Muscle layer of colon (tissue), 2 donors: ENCODE measurements around the gene CLEC7A.
A peak's percentile ranks its signal among the peaks of the same experiment; 100 is the strongest.

ENCODE experiments used
- H3K27ac ChIP-seq: one replicate; pipeline ENCODE4 v1.7.0; 2013; ENCODE audit warnings: low read depth, mild to moderate bottlenecking, low read length, moderate library complexity
- H3K27me3 ChIP-seq, 2 donors: one replicate each; pipeline ENCODE4 v1.7.0; 2013; ENCODE audit warnings: low read length in 2 of 2, mild to moderate bottlenecking in 2 of 2; ENCODE audit not compliant: insufficient read depth in 2 of 2, control insufficient read depth in 1 of 2
- H3K36me3 ChIP-seq: one replicate; pipeline ENCODE4 v1.7.0; 2013; ENCODE audit warnings: mild to moderate bottlenecking, low read length; ENCODE audit not compliant: insufficient read depth
- H3K4me1 ChIP-seq: one replicate; pipeline ENCODE4 v1.7.0; 2013; ENCODE audit warnings: mild to moderate bottlenecking, low read length; ENCODE audit not compliant: insufficient read depth
- H3K4me3 ChIP-seq, 2 donors: one replicate each; pipeline ENCODE4 v1.7.0; 2013; ENCODE audit warnings: low read length in 2 of 2, low read depth in 1 of 2, mild to moderate bottlenecking in 1 of 2, moderate library complexity in 1 of 2
- H3K9ac ChIP-seq: one replicate; pipeline ENCODE4 v1.7.0; 2013; ENCODE audit warnings: low read length
- H3K9me3 ChIP-seq: one replicate; pipeline ENCODE4 v1.7.0; 2013; ENCODE audit warnings: mild to moderate bottlenecking, low read length
- donor health status: abdominal sarcoma.
- donor health status: Adenocarcinoma of cecum.

CLEC7A gene

DNA sequence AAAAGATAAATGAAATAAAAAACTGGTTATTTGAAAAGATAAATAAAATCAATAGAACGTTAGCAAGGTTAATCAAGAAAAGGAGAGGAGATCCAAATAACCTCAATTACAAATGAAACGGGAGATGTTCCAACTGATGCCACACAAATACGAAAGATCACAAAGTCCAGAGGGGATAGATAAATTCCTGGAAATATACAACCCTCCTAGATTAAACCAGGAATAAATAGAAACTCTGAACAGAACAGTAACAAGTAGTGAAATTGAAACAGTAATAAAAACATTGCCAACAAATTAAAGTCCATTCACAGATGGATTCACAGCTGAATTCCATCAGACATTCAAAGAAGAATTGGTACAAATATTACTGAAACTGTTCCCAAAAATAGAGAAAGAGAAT is 43.6 kb downstream of the CLEC7A start:
- Histone ChIP-seq H3K9ac (no peak overlapping the region), H3K27ac (no peak overlapping the region), H3K36me3 (no peaks in the 10 kb centered on the region), H3K9me3 (no peaks in the 10 kb centered on the region), H3K4me1 (no peaks in the 10 kb centered on the region), H3K27me3 (no peaks in the 10 kb centered on the region), H3K4me3 (no peak overlapping the region)

DNA sequence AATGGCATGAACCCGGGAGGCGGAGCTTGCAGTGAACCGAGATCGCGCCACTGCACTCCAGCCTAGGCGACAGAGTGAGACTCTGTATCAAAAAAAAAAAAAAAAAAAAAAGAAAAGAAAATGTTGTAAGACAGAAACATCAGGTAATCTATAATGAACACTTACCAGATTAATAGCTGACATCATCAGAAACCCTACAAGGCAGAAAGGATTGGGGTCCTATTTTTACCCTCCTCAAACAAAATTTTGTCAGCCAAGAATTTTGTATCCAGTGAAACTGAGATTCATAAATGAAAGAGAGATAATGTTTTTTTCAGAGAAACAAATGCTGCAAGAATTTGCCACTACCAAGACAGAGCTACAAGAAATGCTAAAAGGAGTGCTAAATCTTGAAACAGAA is 45.3 kb downstream of the CLEC7A start:
- no peaks in the 10 kb centered on the region for H3K4me1 ChIP-seq
- no peak overlapping the region for H3K27ac ChIP-seq
- no peaks in the 10 kb centered on the region for H3K27me3 ChIP-seq
- no peak overlapping the region for H3K9ac ChIP-seq
- no peaks in the 10 kb centered on the region for H3K9me3 ChIP-seq
- H3K36me3 ChIP-seq: no peaks in the 10 kb centered on the region
- H3K4me3 ChIP-seq: no peak overlapping the region

DNA sequence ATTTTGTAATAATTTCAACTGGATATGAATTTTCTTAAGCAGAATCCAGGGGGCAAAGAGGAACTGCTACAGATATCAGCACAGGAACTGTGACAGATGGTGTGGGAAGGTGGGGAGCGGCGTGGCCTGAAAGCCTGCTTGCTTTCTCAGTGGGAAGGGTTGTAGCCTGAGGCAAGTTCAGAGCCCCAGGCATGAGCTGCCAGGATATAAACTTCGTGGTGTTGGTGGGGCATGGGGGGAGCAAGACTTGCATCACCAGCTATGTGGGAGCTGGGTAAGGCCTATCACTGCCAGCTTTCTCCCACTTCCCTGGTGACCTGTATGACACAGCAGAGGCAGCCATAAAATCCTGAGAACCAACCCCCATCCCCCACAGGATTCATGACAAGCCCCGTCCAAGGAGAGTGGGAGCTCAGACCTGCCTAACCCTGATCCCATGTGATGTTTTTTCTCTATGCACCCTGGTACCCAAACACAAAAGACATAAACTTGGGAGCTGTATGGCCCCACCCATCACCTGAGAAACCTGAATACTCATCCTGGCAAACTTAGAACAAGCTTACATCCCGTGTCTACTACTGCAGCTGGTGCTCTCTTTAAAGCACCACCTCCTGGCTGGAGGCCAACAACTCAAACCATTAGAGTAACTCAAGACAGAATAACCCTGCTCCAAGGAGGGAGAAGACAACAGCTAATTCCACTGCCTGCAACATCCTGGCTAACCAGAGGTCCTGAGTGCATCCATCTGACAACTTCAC is 47.7 kb downstream of the CLEC7A start:
- Histone ChIP-seq H3K9me3 (no peaks in the 10 kb centered on the region), H3K4me1 (no peaks in the 10 kb centered on the region), H3K36me3 (no peaks in the 10 kb centered on the region), H3K4me3 (no peak overlapping the region), H3K27ac (no peak overlapping the region), H3K27me3 (no peaks in the 10 kb centered on the region), H3K9ac (no peak overlapping the region)

DNA sequence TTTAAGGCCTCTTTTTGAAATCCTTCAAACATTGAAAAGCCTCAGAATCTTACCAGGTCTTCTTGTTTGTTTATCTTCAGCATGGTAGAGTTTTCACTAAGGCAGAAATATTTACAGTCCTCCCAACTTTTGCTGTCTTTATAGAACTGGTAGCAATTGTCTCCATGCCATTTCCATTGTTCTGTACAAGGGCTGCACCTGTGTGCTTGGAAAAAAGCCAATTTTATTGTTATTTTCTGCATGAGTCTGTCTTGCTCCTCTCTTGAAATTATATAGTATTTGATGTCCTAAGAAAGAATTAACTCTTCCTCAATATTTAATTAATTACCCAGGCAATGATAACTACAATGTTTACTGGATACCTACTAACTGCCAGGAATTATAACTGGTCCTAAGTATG is 54.5 kb downstream of the CLEC7A start:
- Histone ChIP-seq H3K9ac (no peak overlapping the region), H3K4me1 (no peaks in the 10 kb centered on the region), H3K27me3 (no peaks in the 10 kb centered on the region), H3K27ac (no peak overlapping the region), H3K4me3 (no peak overlapping the region), H3K36me3 (no peaks in the 10 kb centered on the region), H3K9me3 (no peaks in the 10 kb centered on the region)

DNA sequence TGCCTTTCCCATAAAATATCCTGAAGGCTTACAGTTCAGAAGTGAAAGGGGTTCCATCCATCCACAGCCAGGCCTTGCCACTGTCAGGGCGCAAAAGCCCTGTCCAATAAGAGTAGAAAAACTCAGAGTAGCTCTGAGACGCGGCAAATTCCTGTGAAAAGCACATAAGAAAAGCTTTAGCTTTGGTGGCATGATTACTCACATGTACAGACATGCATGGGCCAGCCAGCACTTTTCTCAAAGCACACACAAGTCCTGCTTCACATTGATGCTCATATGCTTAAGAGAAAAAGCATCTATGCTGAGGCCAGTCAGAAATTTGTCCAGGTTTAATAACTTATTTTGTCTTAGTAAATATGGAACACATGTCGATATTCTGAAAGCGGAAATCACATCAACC is 56.7 kb downstream of the CLEC7A start:
- Histone ChIP-seq H3K36me3 (no peaks in the 10 kb centered on the region), H3K27me3 (no peaks in the 10 kb centered on the region), H3K4me1 (peaks cover 5% of the 10 kb centered on the region), H3K27ac (no peak overlapping the region), H3K4me3 (no peak overlapping the region), H3K9me3 (no peaks in the 10 kb centered on the region), H3K9ac (no peak overlapping the region)

DNA sequence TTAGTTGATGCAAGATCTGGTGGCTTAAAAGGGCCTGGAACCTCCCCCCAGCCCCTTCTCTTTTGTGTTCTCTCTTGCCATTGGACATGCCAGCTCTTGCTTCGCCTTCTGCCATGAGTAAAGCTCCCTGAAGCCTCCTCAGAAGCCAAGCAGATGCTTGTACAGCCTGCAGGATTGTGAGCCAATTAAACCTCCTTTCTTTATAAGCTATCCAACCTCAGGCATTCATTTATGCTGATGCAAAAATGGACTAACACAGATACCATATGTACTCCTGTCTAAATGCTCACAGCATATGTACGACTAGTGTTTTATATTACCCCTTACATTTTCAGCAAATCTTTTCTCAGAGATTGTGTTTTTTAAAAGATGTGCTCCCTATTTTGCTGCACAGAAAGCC is 57.9 kb downstream of the CLEC7A start:
- Histone ChIP-seq H3K27me3 (no peaks in the 10 kb centered on the region), H3K9ac (no peak overlapping the region), H3K27ac (no peak overlapping the region), H3K36me3 (no peaks in the 10 kb centered on the region), H3K9me3 (no peaks in the 10 kb centered on the region), H3K4me1 (peaks cover 5% of the 10 kb centered on the region), H3K4me3 (no peak overlapping the region)

DNA sequence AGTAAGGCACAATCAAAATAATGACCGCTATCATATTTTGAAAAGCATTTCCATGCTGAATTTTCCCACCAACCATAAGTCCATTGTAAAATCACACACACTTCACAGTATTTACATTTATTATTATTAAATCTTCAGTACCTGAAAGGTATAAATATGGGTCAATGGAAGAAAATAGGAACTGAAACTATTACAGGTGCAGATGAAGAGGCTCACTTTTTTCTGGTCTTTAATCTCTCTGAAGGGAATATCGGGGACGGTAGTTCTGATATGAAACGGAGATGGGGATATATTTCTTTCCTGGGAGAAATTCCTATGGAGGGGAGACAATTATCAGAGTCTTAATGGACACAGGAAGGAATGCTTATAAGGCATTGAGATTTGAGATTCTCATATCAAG is 59.6 kb downstream of the CLEC7A start:
- Histone ChIP-seq H3K9me3 (no peaks in the 10 kb centered on the region), H3K4me3 (no peak overlapping the region), H3K9ac (no peak overlapping the region), H3K4me1 (peaks cover 5% of the 10 kb centered on the region), H3K27ac (no peak overlapping the region), H3K36me3 (no peaks in the 10 kb centered on the region), H3K27me3 (no peaks in the 10 kb centered on the region)

DNA sequence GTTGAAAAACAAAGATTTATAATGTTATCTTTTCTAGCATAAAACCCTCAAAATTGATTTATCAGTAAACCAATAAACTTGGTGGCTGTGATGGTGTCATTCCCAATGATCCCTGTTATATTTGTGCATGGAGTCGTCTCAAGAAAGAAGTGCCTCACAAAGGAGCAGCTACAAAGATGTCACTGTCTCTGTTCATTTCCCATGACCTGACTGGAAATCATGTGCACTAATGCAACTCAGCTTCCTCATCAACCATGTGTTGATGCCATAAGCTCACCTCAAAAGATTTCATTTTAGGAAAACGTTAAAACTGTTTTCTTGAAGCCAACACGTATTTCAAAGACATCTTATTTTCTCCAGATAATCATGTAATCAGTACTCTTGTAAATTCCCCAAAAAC is 60.0 kb downstream of the CLEC7A start:
- no peak overlapping the region for H3K9ac ChIP-seq
- H3K27me3 ChIP-seq: no peaks in the 10 kb centered on the region
- no peaks in the 10 kb centered on the region for H3K36me3 ChIP-seq
- no peak overlapping the region for H3K27ac ChIP-seq
- H3K4me1 ChIP-seq: peaks cover 5% of the 10 kb centered on the region
- no peaks in the 10 kb centered on the region for H3K9me3 ChIP-seq
- H3K4me3 ChIP-seq: no peak overlapping the region

DNA sequence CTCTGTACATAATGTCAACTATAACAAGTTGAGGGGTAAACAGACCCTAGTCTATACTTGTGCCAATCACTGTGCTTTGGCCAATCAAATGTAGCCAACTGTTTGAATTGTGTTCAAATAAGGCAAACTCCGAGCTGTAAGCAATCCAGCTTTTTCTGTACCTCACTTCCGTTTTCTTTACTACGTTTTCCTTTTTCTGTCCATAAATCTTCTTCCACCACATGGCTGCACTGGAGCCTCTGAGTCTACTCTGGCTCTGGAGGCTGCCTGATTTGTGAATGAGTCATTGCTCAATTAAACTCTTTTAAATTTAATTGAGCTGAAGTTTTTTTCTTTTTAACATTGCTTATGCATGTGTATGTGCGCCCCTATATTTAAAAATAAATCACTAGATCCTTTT is 60.9 kb downstream of the CLEC7A start:
- no peak overlapping the region for H3K9ac ChIP-seq
- no peaks in the 10 kb centered on the region for H3K9me3 ChIP-seq
- H3K36me3 ChIP-seq: no peaks in the 10 kb centered on the region
- H3K4me1 ChIP-seq: peaks cover 5% of the 10 kb centered on the region
- no peaks in the 10 kb centered on the region for H3K27me3 ChIP-seq
- no peak overlapping the region for H3K27ac ChIP-seq
- H3K4me3 ChIP-seq: no peak overlapping the region

DNA sequence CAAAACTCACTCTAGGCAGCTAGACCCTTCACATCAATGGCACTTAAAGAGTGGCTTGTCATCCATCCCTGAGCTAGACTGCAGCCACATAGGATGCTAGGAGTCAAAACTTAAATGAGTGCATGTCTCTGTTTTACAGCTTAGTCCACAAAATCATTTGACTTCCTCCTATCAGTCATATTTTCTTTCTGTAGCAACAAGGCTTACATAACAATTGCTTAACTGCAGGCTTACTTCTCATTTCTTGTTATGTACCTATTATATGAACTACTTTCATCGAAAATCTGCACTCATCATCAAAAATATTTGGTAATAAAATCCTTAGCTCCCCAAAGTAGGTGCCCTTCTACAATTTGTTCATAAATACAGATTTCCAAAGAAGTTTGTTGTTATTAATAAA is 61.4 kb downstream of the CLEC7A start:
- Histone ChIP-seq H3K4me1 (peaks cover 5% of the 10 kb centered on the region), H3K9me3 (no peaks in the 10 kb centered on the region), H3K4me3 (no peak overlapping the region), H3K27me3 (no peaks in the 10 kb centered on the region), H3K27ac (peak overlapping the region; percentile 37), H3K36me3 (no peaks in the 10 kb centered on the region), H3K9ac (no peak overlapping the region)

DNA sequence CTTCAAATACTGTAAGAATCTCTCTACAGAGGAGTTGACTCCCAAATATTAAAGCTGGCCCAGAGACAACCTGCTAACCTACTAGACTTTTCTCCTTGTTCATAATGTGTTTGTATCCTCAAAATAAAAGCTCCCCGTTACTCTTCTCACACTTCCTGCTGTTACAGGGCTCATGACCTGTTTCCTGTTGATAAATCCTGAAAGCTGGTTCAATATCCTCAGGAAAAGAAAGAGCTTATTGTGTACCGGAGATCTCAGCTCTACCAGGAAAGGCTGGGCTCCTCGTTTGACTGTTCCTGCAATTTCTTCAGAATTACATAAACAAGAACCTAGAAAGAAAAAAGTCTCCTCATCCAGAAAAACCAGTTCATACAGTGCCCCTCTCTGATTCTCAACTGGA is 62.1 kb downstream of the CLEC7A start:
- Histone ChIP-seq H3K4me1 (peaks cover 5% of the 10 kb centered on the region), H3K27me3 (no peaks in the 10 kb centered on the region), H3K36me3 (no peaks in the 10 kb centered on the region), H3K9ac (no peak overlapping the region), H3K27ac (no peak overlapping the region), H3K4me3 (no peak overlapping the region), H3K9me3 (no peaks in the 10 kb centered on the region)

DNA sequence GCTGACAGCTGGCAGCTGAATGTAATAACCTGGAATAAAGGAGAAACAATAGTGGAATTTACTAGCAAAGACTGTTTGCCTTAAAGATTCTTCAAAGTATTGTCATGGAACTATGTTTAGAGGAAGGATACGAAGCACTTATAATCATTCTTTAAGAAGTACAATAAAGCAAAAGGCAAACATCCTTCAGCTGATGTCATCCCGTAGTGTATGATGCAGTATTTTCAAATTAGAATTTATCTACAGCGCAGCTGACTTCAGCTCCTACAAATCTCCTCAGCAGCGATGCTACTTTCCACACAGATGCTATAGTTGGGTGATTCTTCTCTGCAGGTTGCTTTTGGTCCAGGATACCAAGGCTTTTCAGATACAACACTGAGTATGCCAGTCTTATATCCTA is 62.7 kb downstream of the CLEC7A start:
- Histone ChIP-seq H3K4me3 (no peak overlapping the region), H3K9ac (no peak overlapping the region), H3K36me3 (no peaks in the 10 kb centered on the region), H3K27ac (no peak overlapping the region), H3K27me3 (no peaks in the 10 kb centered on the region), H3K9me3 (no peaks in the 10 kb centered on the region), H3K4me1 (peaks cover 5% of the 10 kb centered on the region)
